Bronchial smooth muscle cell (primary cell): ENCODE results near the gene OR4K5. TPM values are rescaled to one million over a fixed set of nuclear protein-coding genes. Genes with fewer than 3 reads are reported as not detected.

ENCODE experiments used
- total RNA-seq: library from RNA; depleted of rRNA; stranded (reverse); fragments of >200 nt; gene quantifications from 2 replicates; pipeline ENCODE4 v1.2.1, GENCODE V29; 2014

The OR4K5 gene
- total RNA-seq = not detected in 2 replicates

GRCh38 chr14:19920021-19920657 lies at the start of gene OR4K5:
OR4K5 (plus strand) TSS chr14:19920607; CDS start chr14:19920607, 0 bp downstream.

GRCh38 chr14:19874842-19875241 lies 45.6 kb upstream of the OR4K5 start, which contains the start of gene OR4K2:
OR4K2 (plus strand) TSS chr14:19875142; CDS start chr14:19876268, 1,126 bp downstream.

GRCh38 chr14:19930617-19931016 lies 10.2 kb downstream of the OR4K5 start, which contains the start of gene OR4K1:
OR4K1 (plus strand) TSS chr14:19930917; CDS start chr14:19935667, 4,750 bp downstream.

Other genes starting within 250 kb of the OR4K5 start
- gene OR11H2, start 206.7 kb upstream of the OR4K5 start, total RNA-seq = not detected in 2 replicates
- not detected in 2 replicates for gene OR4Q3, start 177.0 kb upstream of the OR4K5 start, total RNA-seq
- gene OR4M1, start 147.1 kb upstream of the OR4K5 start, total RNA-seq = not detected in 2 replicates
- gene OR4N2, start 116.8 kb upstream of the OR4K5 start, total RNA-seq = not detected in 2 replicates
- not detected in 2 replicates for gene OR4K2, start 45.5 kb upstream of the OR4K5 start, total RNA-seq
- not detected in 2 replicates for gene OR4K1, start 10.3 kb downstream of the OR4K5 start, total RNA-seq
- gene OR4K15, start 55.0 kb downstream of the OR4K5 start, total RNA-seq = not detected in 2 replicates
- gene OR4Q2, start 81.6 kb downstream of the OR4K5 start, total RNA-seq = not detected in 2 replicates
- not detected in 2 replicates for gene OR4K14, start 98.7 kb downstream of the OR4K5 start, total RNA-seq
- under 0.01 TPM in 1 of 2 replicates, not detected in the other for gene OR4K13, start 115.4 kb downstream of the OR4K5 start, total RNA-seq
- gene OR4L1, start 139.4 kb downstream of the OR4K5 start, total RNA-seq = not detected in 2 replicates
- gene OR4K17, start 190.1 kb downstream of the OR4K5 start, total RNA-seq = not detected in 2 replicates
- not detected in 2 replicates for gene OR4N5, start 218.2 kb downstream of the OR4K5 start, total RNA-seq